ENCODE data around the gene ANO4.
"Not testable (repeated sequence)": the region's sequence is repeated elsewhere in the genome, so short reads cannot be mapped to it uniquely, and the experiment has no call there.

The ANO4 gene

GRCh38 chr12:100927826-100928225 lies 133.2 kb downstream of the ANO4 start:
- Histone ChIP-seq H3K9me3 (no peaks in the 10 kb centered on the region), H3K4me1 (no peaks in the 10 kb centered on the region), H3K36me3 (no peaks in the 10 kb centered on the region), H3K4me3 (no peak overlapping the region), H3K27ac (no peak overlapping the region), H3K27me3 (no peaks in the 10 kb centered on the region)
- TF ChIP-seq CTCF (IDR thresholded peaks at IDR 0.05), result no peak
- intact Hi-C loops (cut with DNase I; ENCODE audit: low total_unique reads), result no loop called here
- no peak for DNase-seq

- Histone ChIP-seq H3K4me1 (no peaks in the 10 kb centered on the region), H3K27ac (no peak overlapping the region), H3K4me3 (no peak overlapping the region), H3K36me3 (no peaks in the 10 kb centered on the region), H3K27me3 (no peaks in the 10 kb centered on the region), H3K9me3 (no peaks in the 10 kb centered on the region)
- no peak for DNase-seq
- intact Hi-C loops (cut with DNase I; ENCODE audit: low total_unique reads), result no loop called here
- no peak for TF ChIP-seq CTCF (IDR thresholded peaks at IDR 0.05)
Measured at GRCh38 chr12:100932571-100932970, 138.0 kb downstream of the ANO4 start.

GRCh38 chr12:100933531-100933930 lies 139.0 kb downstream of the ANO4 start:
- H3K27ac ChIP-seq; H3K4me3 ChIP-seq; intact Hi-C loops (cut with DNase I; ENCODE audit: low total_unique reads); H3K4me1 ChIP-seq; DNase-seq; H3K27me3 ChIP-seq; H3K9me3 ChIP-seq; H3K36me3 ChIP-seq: not testable (repeated sequence)

- Histone ChIP-seq H3K36me3 (no peaks in the 10 kb centered on the region), H3K4me1 (no peaks in the 10 kb centered on the region), H3K9me3 (no peaks in the 10 kb centered on the region), H3K27ac (no peak overlapping the region), H3K27me3 (no peaks in the 10 kb centered on the region), H3K4me3 (no peak overlapping the region)
- intact Hi-C loops (cut with DNase I; ENCODE audit: low total_unique reads), result no loop called here
- no peak for TF ChIP-seq CTCF (IDR thresholded peaks at IDR 0.05)
- DNase-seq, result no peak
Measured at GRCh38 chr12:100935929-100936328, 141.4 kb downstream of the ANO4 start.

- Histone ChIP-seq H3K36me3 (no peaks in the 10 kb centered on the region), H3K27ac (no peak overlapping the region), H3K4me3 (no peak overlapping the region), H3K27me3 (no peaks in the 10 kb centered on the region), H3K9me3 (no peaks in the 10 kb centered on the region), H3K4me1 (no peaks in the 10 kb centered on the region)
- intact Hi-C loops (cut with DNase I; ENCODE audit: low total_unique reads), result no loop called here
- TF ChIP-seq CTCF (IDR thresholded peaks at IDR 0.05), result no peak
- DNase-seq, result no peak
Measured at GRCh38 chr12:100936661-100937060, 142.1 kb downstream of the ANO4 start.

- intact Hi-C loops (cut with DNase I; ENCODE audit: low total_unique reads), result no loop called here
Measured at GRCh38 chr12:100940503-100940902, 145.9 kb downstream of the ANO4 start.

More at GRCh38 chr12:100940503-100940902, 145.9 kb downstream of the ANO4 start:
- no peaks in the 10 kb centered on the region for H3K4me1 ChIP-seq
- H3K9me3 ChIP-seq, result no peaks in the 10 kb centered on the region
- DNase-seq, result no peak
- TF ChIP-seq CTCF (IDR thresholded peaks at IDR 0.05), result no peak
- H3K27ac ChIP-seq, result no peak overlapping the region
- H3K4me3 ChIP-seq, result no peak overlapping the region
- no peaks in the 10 kb centered on the region for H3K36me3 ChIP-seq
- H3K27me3 ChIP-seq, result no peaks in the 10 kb centered on the region

Data from tibial artery (tissue), 4 donors.